ENCODE results near the gene HAVCR1. TPM values are rescaled to one million over a fixed set of nuclear protein-coding genes. Genes with fewer than 3 reads are reported as not detected.

The HAVCR1 gene
- total and polyA plus RNA-seq, 2 of the 13 experiments (the other 11 are each of a cell fraction or from before 2014, with no cell fraction given): 0.93 to 12.3 TPM

- TF ChIP-seq TCF12 (IDR thresholded peaks at IDR 0.05) (no peak), TCF12 (CRISPR knock-in tag; IDR thresholded peaks at IDR 0.05) (no peak), REXO4 (CRISPR knock-in tag; IDR thresholded peaks at IDR 0.05; ENCODE audit: borderline replicate concordance) (no peak), ZNF761 (CRISPR knock-in tag; conservative IDR thresholded peaks at IDR 0.05) (no peak), ZNF33B (CRISPR knock-in tag; IDR thresholded peaks at IDR 0.05) (no peak), THYN1 (CRISPR knock-in tag; IDR thresholded peaks at IDR 0.05; ENCODE audit: borderline replicate concordance, low read depth) (no peak), ZNF207 (IDR thresholded peaks at IDR 0.05; ENCODE audit: borderline replicate concordance) (no peak), ZNF253 (CRISPR knock-in tag; IDR thresholded peaks at IDR 0.05; ENCODE audit: borderline replicate concordance) (no peak), TEF (CRISPR knock-in tag; IDR thresholded peaks at IDR 0.05) (no peak)
These were observed 7.2 kb upstream of the HAVCR1 start (continued) for GRCh38 chr5:157066080-157066479.

- CTCF ChIA-PET (ENCODE audit: low intra/inter-chr PET ratio, low total read pairs): no interaction called here
- DNase-seq (ENCODE audit: low spot score): no peak
- TF ChIP-seq SMARCE1 (IDR thresholded peaks at IDR 0.05; ENCODE audit: borderline replicate concordance) (no peak), ARNT2 (CRISPR knock-in tag; IDR thresholded peaks at IDR 0.05; ENCODE audit: low read depth) (no peak), SMAD3 (CRISPR knock-in tag; IDR thresholded peaks at IDR 0.05) (no peak), ZNF3 (CRISPR knock-in tag; IDR thresholded peaks at IDR 0.05) (no peak), POLR2AphosphoS2 (IDR thresholded peaks at IDR 0.05; ENCODE audit: low read depth, low read length) (no peak), ZNF788 (CRISPR knock-in tag; IDR thresholded peaks at IDR 0.05; ENCODE audit: borderline replicate concordance) (no peak), SIN3A (IDR thresholded peaks at IDR 0.05; ENCODE audit: borderline replicate concordance, low read depth, low read length) (no peak), KDM1A (CRISPR knock-in tag; IDR thresholded peaks at IDR 0.05) (no peak), FOXM1 (CRISPR knock-in tag; IDR thresholded peaks at IDR 0.05) (no peak), SALL1 (CRISPR knock-in tag; IDR thresholded peaks at IDR 0.05) (peak; percentile 38)
- TF ChIP-seq, protein P1, sequence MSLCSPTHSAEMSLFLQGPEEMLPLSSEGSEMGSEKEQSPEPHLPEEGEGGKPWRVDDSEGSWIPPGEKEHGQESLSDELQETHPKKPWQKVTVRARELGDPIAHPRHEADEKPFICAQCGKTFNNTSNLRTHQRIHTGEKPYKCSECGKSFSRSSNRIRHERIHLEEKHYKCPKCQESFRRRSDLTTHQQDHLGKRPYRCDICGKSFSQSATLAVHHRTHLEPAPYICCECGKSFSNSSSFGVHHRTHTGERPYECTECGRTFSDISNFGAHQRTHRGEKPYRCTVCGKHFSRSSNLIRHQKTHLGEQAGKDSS (CRISPR knock-in tag; IDR thresholded peaks at IDR 0.05; ENCODE audit: borderline replicate concordance, low read depth): no peak
- TF ChIP-seq, protein P2, sequence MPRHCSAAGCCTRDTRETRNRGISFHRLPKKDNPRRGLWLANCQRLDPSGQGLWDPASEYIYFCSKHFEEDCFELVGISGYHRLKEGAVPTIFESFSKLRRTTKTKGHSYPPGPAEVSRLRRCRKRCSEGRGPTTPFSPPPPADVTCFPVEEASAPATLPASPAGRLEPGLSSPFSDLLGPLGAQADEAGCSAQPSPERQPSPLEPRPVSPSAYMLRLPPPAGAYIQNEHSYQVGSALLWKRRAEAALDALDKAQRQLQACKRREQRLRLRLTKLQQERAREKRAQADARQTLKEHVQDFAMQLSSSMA (CRISPR knock-in tag; IDR thresholded peaks at IDR 0.05): 0 out of 2 replicates have a peak, but pooled peaks have one; percentile 51
- TF ChIP-seq, protein P3, sequence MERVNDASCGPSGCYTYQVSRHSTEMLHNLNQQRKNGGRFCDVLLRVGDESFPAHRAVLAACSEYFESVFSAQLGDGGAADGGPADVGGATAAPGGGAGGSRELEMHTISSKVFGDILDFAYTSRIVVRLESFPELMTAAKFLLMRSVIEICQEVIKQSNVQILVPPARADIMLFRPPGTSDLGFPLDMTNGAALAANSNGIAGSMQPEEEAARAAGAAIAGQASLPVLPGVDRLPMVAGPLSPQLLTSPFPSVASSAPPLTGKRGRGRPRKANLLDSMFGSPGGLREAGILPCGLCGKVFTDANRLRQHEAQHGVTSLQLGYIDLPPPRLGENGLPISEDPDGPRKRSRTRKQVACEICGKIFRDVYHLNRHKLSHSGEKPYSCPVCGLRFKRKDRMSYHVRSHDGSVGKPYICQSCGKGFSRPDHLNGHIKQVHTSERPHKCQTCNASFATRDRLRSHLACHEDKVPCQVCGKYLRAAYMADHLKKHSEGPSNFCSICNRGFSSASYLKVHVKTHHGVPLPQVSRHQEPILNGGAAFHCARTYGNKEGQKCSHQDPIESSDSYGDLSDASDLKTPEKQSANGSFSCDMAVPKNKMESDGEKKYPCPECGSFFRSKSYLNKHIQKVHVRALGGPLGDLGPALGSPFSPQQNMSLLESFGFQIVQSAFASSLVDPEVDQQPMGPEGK (CRISPR knock-in tag; IDR thresholded peaks at IDR 0.05): no peak
These were observed 5.0 kb upstream of the HAVCR1 start for GRCh38 chr5:157063776-157064430.

More at GRCh38 chr5:157063776-157064430, 5.0 kb upstream of the HAVCR1 start:
- no TSS peak for BruUV-seq (replicated peaks)
- ATAC-seq: peak; percentile 70
- WGBS (ENCODE audit: low lambda C conversion rate): 17% methylated on average over 4 of the region's 4 CpGs
- POLR2A ChIA-PET: no interaction called here
- no peak overlapping the region for H3K4me3 ChIP-seq (replicated peaks in 1 of 3; ENCODE audit: insufficient read depth in 1 of 3, low read depth in 2 of 3, low read length in 3 of 3)
- H3K9me3 ChIP-seq (ENCODE audit: low read length): no peaks in the 10 kb centered on the region
- no peaks in the 10 kb centered on the region for H3K79me2 ChIP-seq (ENCODE audit: insufficient read depth, low read length)
- in situ Hi-C loops (cut with HindIII; ENCODE audit: extremely low pct_ligation_motif_present, low pct_unique_long_range_greater_than_20kb): no loop called here
- H3K27ac ChIP-seq (ENCODE audit: extremely low read length, insufficient read depth, low read length): peak overlapping the region; percentile 32
- peaks cover 73% of the 10 kb centered on the region for H3K4me1 ChIP-seq (ENCODE audit: insufficient read depth, low read length)
- FAIRE-seq: no peak
- H4K20me1 ChIP-seq (ENCODE audit: insufficient read depth, low read length): no peaks in the 10 kb centered on the region
- peak overlapping the region; percentile 76 for H2AFZ ChIP-seq (ENCODE audit: low read length)
- H3K27me3 ChIP-seq (ENCODE audit: control insufficient read depth in 1 of 2, insufficient read depth in 2 of 2, low read length in 2 of 2): no peaks in the 10 kb centered on the region; a peak in 1 of 5 replicates
- H3K36me3 ChIP-seq (replicated peaks in 1 of 2; ENCODE audit: control insufficient read depth in 1 of 2, insufficient read depth in 2 of 2, low read length in 2 of 2): no peaks in the 10 kb centered on the region
- intact Hi-C loops (cut with micrococcal nuclease; ENCODE audit: unreplicated experiment): no loop called here
- peak overlapping the region; percentile 42 for H3K4me2 ChIP-seq (ENCODE audit: low read depth, low read length)
- no peak overlapping the region for H3K9ac ChIP-seq (ENCODE audit: insufficient read depth, low read depth, low read length)
